PFSK-1 (cell line): ENCODE measurements around the gene OPN1SW. TPM values are rescaled to one million over a fixed set of nuclear protein-coding genes. Genes with fewer than 3 reads are reported as not detected.

Source experiments
- FOXP2 ChIP-seq: optimal IDR thresholded peaks from 2 replicates; pipeline ENCODE3; 2011; ENCODE audit warnings: borderline replicate concordance, control low read depth, inconsistent platforms; ENCODE audit not compliant: insufficient read depth; ENCODE audit errors: extremely low read length, extremely low read depth
- POLR2AphosphoS5 ChIP-seq: IDR thresholded peaks from 2 replicates; pipeline ENCODE4 v1.6.1; 2012; ENCODE audit warnings: low read depth, mild to moderate bottlenecking, control low read depth, low read length, moderate library complexity
- SIN3A ChIP-seq: IDR thresholded peaks from 2 replicates; pipeline ENCODE4 v1.6.1; 2012; ENCODE audit warnings: mild to moderate bottlenecking, low read length, moderate library complexity, borderline replicate concordance; ENCODE audit not compliant: insufficient read depth
- TAF1 ChIP-seq: IDR thresholded peaks from 2 replicates; pipeline ENCODE4 v1.6.1; 2012; ENCODE audit warnings: low read length, control low read depth, borderline replicate concordance; ENCODE audit not compliant: insufficient read depth
- polyA plus RNA-seq: library from polyadenylated mRNA; unstranded; fragments of >200 nt; gene quantifications from one replicate; pipeline ENCODE4 v1.2.1, GENCODE V29; 2012; ENCODE audit warnings: low read depth, missing spikeins; ENCODE audit not compliant: insufficient read length
- TF ChIP-seq, protein P1 (sequence below), 2 experiments: IDR thresholded peaks; 2 replicates each; pipeline versions ENCODE4 v1.6.1 to v1.8.0; 2011 to 2012; ENCODE audit warnings: low read depth in 2 of 2, low read length in 2 of 2, control low read depth in 1 of 2, inconsistent platforms in 1 of 2, mild to moderate bottlenecking in 1 of 2, moderate library complexity in 1 of 2; ENCODE audit not compliant: insufficient read depth in 1 of 2

Gene OPN1SW, protein sequence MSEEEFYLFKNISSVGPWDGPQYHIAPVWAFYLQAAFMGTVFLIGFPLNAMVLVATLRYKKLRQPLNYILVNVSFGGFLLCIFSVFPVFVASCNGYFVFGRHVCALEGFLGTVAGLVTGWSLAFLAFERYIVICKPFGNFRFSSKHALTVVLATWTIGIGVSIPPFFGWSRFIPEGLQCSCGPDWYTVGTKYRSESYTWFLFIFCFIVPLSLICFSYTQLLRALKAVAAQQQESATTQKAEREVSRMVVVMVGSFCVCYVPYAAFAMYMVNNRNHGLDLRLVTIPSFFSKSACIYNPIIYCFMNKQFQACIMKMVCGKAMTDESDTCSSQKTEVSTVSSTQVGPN
- polyA plus RNA-seq, result 1.0 TPM

DNA sequence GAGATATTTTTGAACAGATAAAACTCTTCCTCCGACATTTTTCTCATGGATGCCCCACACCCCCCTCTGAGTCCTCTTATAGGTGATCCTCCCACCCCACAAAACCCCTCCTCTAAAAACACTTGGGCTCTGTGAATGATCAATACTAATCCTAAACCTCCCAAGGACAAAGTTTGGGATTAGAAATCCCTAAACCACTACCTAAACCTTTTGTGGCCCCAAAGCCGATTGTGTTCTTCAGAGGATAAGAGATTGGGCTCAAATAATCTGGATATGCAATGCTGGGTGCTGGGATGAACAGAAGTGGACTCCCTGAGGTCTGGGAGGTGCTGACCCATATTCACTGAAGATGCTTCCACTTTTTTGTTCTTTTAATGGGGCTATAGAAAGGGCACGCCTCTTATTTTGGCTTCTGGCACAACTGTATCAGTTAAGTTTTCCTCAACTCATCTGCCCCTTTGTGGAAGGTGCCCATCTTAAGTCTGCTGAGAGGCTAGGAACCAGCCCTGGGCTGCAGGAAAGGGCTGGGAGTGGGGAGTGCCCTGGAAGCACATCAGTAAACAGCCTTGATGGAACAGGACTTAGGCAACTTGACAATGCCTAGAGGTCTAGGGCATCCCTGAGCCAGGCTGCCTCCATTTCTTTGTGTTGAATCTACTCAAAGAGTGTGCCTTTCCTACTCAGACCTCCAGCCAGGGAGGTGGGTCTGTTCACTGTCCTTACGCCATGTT lies at the start of gene OPN1SW:
OPN1SW (minus strand) TSS at position 51 of the 731 bp plus-strand sequence; CDS start at position 38, 13 bp downstream.
- TF ChIP-seq SIN3A, result no peak
- TF ChIP-seq POLR2AphosphoS5, result no peak
- TF ChIP-seq, protein P1, sequence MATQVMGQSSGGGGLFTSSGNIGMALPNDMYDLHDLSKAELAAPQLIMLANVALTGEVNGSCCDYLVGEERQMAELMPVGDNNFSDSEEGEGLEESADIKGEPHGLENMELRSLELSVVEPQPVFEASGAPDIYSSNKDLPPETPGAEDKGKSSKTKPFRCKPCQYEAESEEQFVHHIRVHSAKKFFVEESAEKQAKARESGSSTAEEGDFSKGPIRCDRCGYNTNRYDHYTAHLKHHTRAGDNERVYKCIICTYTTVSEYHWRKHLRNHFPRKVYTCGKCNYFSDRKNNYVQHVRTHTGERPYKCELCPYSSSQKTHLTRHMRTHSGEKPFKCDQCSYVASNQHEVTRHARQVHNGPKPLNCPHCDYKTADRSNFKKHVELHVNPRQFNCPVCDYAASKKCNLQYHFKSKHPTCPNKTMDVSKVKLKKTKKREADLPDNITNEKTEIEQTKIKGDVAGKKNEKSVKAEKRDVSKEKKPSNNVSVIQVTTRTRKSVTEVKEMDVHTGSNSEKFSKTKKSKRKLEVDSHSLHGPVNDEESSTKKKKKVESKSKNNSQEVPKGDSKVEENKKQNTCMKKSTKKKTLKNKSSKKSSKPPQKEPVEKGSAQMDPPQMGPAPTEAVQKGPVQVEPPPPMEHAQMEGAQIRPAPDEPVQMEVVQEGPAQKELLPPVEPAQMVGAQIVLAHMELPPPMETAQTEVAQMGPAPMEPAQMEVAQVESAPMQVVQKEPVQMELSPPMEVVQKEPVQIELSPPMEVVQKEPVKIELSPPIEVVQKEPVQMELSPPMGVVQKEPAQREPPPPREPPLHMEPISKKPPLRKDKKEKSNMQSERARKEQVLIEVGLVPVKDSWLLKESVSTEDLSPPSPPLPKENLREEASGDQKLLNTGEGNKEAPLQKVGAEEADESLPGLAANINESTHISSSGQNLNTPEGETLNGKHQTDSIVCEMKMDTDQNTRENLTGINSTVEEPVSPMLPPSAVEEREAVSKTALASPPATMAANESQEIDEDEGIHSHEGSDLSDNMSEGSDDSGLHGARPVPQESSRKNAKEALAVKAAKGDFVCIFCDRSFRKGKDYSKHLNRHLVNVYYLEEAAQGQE (IDR thresholded peaks at IDR 0.05; ENCODE audit: insufficient read depth in 1 of 2, low read depth in 2 of 2, low read length in 2 of 2), result no peak
- TF ChIP-seq FOXP2, result no peak
- TF ChIP-seq TAF1, result no peak

DNA sequence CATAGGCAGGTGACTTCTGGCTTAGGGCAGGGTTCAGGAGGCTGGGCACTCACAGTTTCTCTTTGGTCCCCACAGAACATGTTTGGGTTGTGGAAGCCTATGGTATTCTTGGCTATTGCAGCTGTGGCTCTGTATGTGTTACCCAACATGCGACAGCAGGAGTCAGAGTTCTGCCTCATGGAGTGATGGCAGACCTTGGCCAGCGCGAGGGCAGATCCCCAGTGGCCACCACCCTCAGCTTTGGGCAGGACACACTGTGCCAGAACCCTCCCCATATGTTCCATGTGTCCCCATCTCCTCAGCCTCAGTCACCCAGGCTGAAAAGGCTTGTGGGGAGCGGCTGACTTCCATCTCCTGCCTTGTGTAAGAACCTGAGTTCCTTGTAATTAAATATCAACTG lies 46.1 kb upstream of the OPN1SW start:
- TF ChIP-seq TAF1 (no peak), SIN3A (no peak), POLR2AphosphoS5 (no peak), FOXP2 (no peak)
- TF ChIP-seq, protein P1 (IDR thresholded peaks at IDR 0.05; ENCODE audit: insufficient read depth in 1 of 2, low read depth in 2 of 2, low read length in 2 of 2), result no peak

DNA sequence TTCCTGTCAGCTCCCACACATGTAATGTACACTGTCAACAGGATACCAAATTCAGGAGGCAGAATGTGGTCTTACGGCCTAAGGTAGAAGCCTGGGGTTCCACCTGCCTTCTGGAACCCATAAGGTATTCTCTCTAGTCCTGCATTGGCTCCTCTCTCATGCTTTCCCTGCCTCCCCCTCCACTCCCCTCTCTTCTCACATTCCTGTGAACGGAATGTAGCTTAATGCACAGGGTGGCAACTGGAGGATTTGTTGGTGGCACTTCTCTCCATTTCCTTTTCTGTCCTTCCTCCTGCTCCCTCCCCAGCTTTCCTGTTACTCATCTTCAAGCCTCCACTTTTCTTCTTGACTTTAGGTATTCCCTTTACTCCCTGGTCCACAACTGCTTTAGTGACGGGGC lies 43.1 kb upstream of the OPN1SW start:
- TF ChIP-seq FOXP2 (no peak), POLR2AphosphoS5 (no peak), TAF1 (no peak), SIN3A (no peak)
- TF ChIP-seq, protein P1 (IDR thresholded peaks at IDR 0.05; ENCODE audit: insufficient read depth in 1 of 2, low read depth in 2 of 2, low read length in 2 of 2), result no peak

DNA sequence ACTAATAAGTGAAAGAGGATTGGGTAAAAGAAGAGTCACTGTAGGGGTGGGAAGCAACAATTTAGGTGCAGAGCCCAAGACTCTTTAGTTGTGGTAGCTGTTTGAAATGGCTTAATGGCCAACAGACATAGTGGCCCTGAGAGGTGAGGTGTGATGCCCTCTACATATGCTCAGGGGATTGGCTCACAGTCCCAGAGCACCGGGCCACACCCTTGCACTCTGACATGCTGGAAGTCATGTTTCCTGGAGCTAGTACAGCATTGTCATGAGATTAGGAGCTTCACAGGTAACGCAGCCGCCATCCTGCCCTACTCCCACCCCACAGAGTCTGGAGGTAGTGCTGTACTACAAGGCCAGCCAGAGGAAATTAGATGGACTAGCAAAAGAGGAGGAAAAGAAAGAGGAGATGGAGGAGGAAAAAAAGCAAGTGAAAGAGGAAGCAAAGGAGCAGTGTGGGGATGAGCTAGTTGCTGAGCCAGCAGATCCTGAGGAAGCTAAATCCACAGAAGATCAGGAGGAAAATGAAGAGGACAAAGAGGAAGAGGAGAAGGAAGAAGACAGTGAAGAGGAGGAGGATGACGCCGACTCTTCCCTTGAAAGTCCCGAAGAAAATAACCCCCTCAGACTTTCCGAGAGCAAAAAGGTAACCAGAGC lies 39.8 kb upstream of the OPN1SW start:
- TF ChIP-seq FOXP2, result no peak
- TF ChIP-seq SIN3A, result no peak
- TF ChIP-seq TAF1, result no peak
- no peak for TF ChIP-seq POLR2AphosphoS5
- TF ChIP-seq, protein P1 (IDR thresholded peaks at IDR 0.05; ENCODE audit: insufficient read depth in 1 of 2, low read depth in 2 of 2, low read length in 2 of 2), result no peak
